Activated CD4-positive, alpha-beta T cell treated with anti-CD3 and anti-CD28 coated beads for 48 hours (primary cell): ENCODE data around the gene BZW2.

ENCODE experiments used
- DNase-seq: peaks from one replicate; pipeline ENCODE4 v3.0.0-alpha.2; 2020

Gene BZW2

GRCh38 chr7:16726189-16726588 is 80.2 kb downstream of the BZW2 start:
- DNase-seq, result no peak

GRCh38 chr7:16727736-16728135 is 81.8 kb downstream of the BZW2 start:
- no peak for DNase-seq

- no peak for DNase-seq
These were observed 82.8 kb downstream of the BZW2 start for GRCh38 chr7:16728811-16729210.

- no peak for DNase-seq
These were observed 83.6 kb downstream of the BZW2 start for GRCh38 chr7:16729541-16729940.

GRCh38 chr7:16730937-16731336 is 85.0 kb downstream of the BZW2 start:
- DNase-seq, result no peak

- DNase-seq, result no peak
These were observed 86.8 kb downstream of the BZW2 start for GRCh38 chr7:16732828-16733227.

- no peak for DNase-seq
These were observed 88.3 kb downstream of the BZW2 start for GRCh38 chr7:16734148-16734726.

- DNase-seq, result no peak
These were observed 89.0 kb downstream of the BZW2 start for GRCh38 chr7:16735020-16735419.

- DNase-seq, result no peak
These were observed 92.2 kb downstream of the BZW2 start for GRCh38 chr7:16738011-16738688.

- peak; percentile 12 for DNase-seq
These were observed 94.1 kb downstream of the BZW2 start for GRCh38 chr7:16739863-16740622.

- DNase-seq, result no peak
These were observed 94.6 kb downstream of the BZW2 start for GRCh38 chr7:16740623-16740953.

- no peak for DNase-seq
These were observed 95.0 kb downstream of the BZW2 start for GRCh38 chr7:16740996-16741395.

GRCh38 chr7:16741676-16742075 is 95.7 kb downstream of the BZW2 start:
- DNase-seq, result no peak

GRCh38 chr7:16742547-16742946 is 96.6 kb downstream of the BZW2 start:
- DNase-seq, result no peak

- no peak for DNase-seq
These were observed 97.3 kb downstream of the BZW2 start for GRCh38 chr7:16743236-16743635.

- DNase-seq, result no peak
These were observed 98.7 kb downstream of the BZW2 start for GRCh38 chr7:16744518-16745250.

GRCh38 chr7:16745645-16746044 is 99.7 kb downstream of the BZW2 start:
- no peak for DNase-seq

GRCh38 chr7:16747102-16747501 is 101.1 kb downstream of the BZW2 start:
- no peak for DNase-seq

- DNase-seq, result peak; percentile 79
These were observed 107.3 kb downstream of the BZW2 start, which contains the start of gene TSPAN13 for GRCh38 chr7:16753102-16753931. Gene TSPAN13, plus strand, starts transcription at chr7:16753755. Its CDS starts 213 bp downstream, at chr7:16753968.

GRCh38 chr7:16753932-16754855 is 108.2 kb downstream of the BZW2 start:
- peak; percentile 17 for DNase-seq

GRCh38 chr7:16754856-16755317 is 108.9 kb downstream of the BZW2 start:
- DNase-seq, result no peak
